IMR-90 (cell line): ENCODE measurements around the gene PPP1R9A.

Source experiments
- CTCF ChIP-seq: conservative IDR thresholded peaks from 2 replicates; pipeline ENCODE4 v1.5.1; 2012; ENCODE audit warnings: mild to moderate bottlenecking, low read depth, low read length, improper control_type of control experiment
- POLR2A ChIP-seq: IDR thresholded peaks from 2 replicates; pipeline ENCODE4 v1.6.1; 2012; ENCODE audit warnings: mild to moderate bottlenecking, low read depth, low read length

GRCh38 chr7:95225301-95225700 is 317.9 kb downstream of the PPP1R9A start:
- TF ChIP-seq POLR2A (no peak), CTCF (no peak)
